Loucy (cell line): ENCODE data around the gene CCDC191.

Experiments used
- H2AFZ ChIP-seq: fragments of 200-600 bp; sonication (generic); 2 replicates; pipeline ENCODE4 v1.6.0; 2016; ENCODE audit warnings: antibody characterized with exemption, mild to moderate bottlenecking, low read length, moderate library complexity
- H3F3A ChIP-seq: fragments of 200-600 bp; 2 replicates; pipeline ENCODE4 v1.6.0; 2016; ENCODE audit warnings: antibody characterized with exemption, low read depth, mild to moderate bottlenecking
- H3K27me3 ChIP-seq: fragments of 200-600 bp; sonication (generic); 2 replicates; pipeline ENCODE4 v1.6.1; 2014; ENCODE audit warnings: low read length, mild to moderate bottlenecking; ENCODE audit not compliant: insufficient read depth, poor library complexity, severe bottlenecking
- H3K36me3 ChIP-seq: fragments of 200-600 bp; sonication (generic); 2 replicates; pipeline ENCODE4 v1.6.1; 2016; ENCODE audit warnings: low read length; ENCODE audit not compliant: insufficient read depth
- H3K4me1 ChIP-seq: fragments of 200-600 bp; sonication (generic); 2 replicates; pipeline ENCODE4 v1.5.1; 2014; ENCODE audit warnings: low read length, mild to moderate bottlenecking; ENCODE audit not compliant: insufficient read depth, poor library complexity, severe bottlenecking
- H3K4me2 ChIP-seq: fragments of 200-600 bp; sonication (generic); 2 replicates; pipeline ENCODE4 v1.6.0; 2014; ENCODE audit warnings: antibody characterized with exemption, low read length, low read depth, mild to moderate bottlenecking; ENCODE audit not compliant: poor library complexity, severe bottlenecking
- H3K4me3 ChIP-seq: fragments of 200-600 bp; sonication (generic); 2 replicates; pipeline ENCODE4 v1.5.1; 2014; ENCODE audit warnings: low read length, mild to moderate bottlenecking, mixed read lengths; ENCODE audit not compliant: poor library complexity, severe bottlenecking
- H3K79me2 ChIP-seq: fragments of 200-600 bp; sonication (generic); 2 replicates; pipeline ENCODE4 v1.6.1; 2014; ENCODE audit warnings: low read length; ENCODE audit not compliant: insufficient read depth
- H3K9ac ChIP-seq: fragments of 200-600 bp; sonication (generic); 2 replicates; pipeline ENCODE4 v1.6.0; 2014; ENCODE audit warnings: mild to moderate bottlenecking, low read depth, low read length, moderate library complexity; ENCODE audit not compliant: poor library complexity, severe bottlenecking
- H3K9me2 ChIP-seq: fragments of 200-600 bp; sonication (generic); replicated peaks from 2 replicates; pipeline ENCODE4 v1.6.1; 2016; ENCODE audit warnings: low read depth, low read length, mixed read lengths
- H3K9me3 ChIP-seq: fragments of 200-600 bp; sonication (generic); 2 replicates; pipeline ENCODE4 v1.6.1; 2014; ENCODE audit warnings: mild to moderate bottlenecking, antibody characterized with exemption, low read length, low read depth; ENCODE audit not compliant: insufficient read depth
- H4K20me1 ChIP-seq: fragments of 200-600 bp; sonication (generic); 2 replicates; pipeline ENCODE4 v1.6.0; 2014; ENCODE audit warnings: antibody characterized with exemption, low read length, mild to moderate bottlenecking; ENCODE audit not compliant: insufficient read depth, poor library complexity, severe bottlenecking
- EZH2phosphoT487 ChIP-seq: fragments of 200-600 bp; IDR thresholded peaks from 2 replicates; pipeline ENCODE4 v1.6.1; 2018; ENCODE audit warnings: antibody characterized with exemption, mild to moderate bottlenecking, moderate library complexity, borderline replicate concordance
- TF ChIP-seq, protein P1 (sequence below): fragments of 200-600 bp; sonication (generic); conservative IDR thresholded peaks from 2 replicates; pipeline ENCODE4 v1.5.1; 2014; ENCODE audit warnings: mild to moderate bottlenecking, antibody characterized with exemption, low read length

CCDC191 gene

DNA sequence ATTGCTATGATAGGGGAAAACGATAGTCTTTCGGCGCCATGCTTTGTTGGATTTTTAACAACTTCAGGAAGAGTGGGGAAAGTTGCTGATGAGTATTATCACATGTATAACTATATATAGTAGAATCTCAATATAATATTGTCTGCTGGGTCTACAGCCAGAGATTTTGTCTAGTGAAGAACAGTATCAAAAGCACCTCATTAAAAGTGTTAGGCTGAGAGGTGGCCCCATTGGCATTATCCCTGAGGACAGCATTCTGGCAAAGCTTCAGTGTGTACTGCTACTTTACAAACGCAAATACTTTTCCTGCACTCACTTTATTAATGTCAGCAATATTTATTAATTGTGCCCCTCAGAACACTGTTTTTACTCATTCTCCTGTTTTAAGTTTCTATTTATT lies 12.0 kb upstream of the CCDC191 start:
- H3K79me2 ChIP-seq: peaks cover 6% of the 10 kb centered on the region
- TF ChIP-seq, protein P1, sequence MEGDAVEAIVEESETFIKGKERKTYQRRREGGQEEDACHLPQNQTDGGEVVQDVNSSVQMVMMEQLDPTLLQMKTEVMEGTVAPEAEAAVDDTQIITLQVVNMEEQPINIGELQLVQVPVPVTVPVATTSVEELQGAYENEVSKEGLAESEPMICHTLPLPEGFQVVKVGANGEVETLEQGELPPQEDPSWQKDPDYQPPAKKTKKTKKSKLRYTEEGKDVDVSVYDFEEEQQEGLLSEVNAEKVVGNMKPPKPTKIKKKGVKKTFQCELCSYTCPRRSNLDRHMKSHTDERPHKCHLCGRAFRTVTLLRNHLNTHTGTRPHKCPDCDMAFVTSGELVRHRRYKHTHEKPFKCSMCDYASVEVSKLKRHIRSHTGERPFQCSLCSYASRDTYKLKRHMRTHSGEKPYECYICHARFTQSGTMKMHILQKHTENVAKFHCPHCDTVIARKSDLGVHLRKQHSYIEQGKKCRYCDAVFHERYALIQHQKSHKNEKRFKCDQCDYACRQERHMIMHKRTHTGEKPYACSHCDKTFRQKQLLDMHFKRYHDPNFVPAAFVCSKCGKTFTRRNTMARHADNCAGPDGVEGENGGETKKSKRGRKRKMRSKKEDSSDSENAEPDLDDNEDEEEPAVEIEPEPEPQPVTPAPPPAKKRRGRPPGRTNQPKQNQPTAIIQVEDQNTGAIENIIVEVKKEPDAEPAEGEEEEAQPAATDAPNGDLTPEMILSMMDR: no peak
- TF ChIP-seq EZH2phosphoT487: no peak
- H3K9me2 ChIP-seq: no peaks in the 10 kb centered on the region
- H3K4me2 ChIP-seq: no peak overlapping the region
- H4K20me1 ChIP-seq: no peaks in the 10 kb centered on the region
- no peaks in the 10 kb centered on the region for H3F3A ChIP-seq
- no peak overlapping the region for H3K9ac ChIP-seq
- H3K4me3 ChIP-seq: no peak overlapping the region
- H3K36me3 ChIP-seq: peaks cover 65% of the 10 kb centered on the region; the same call in 1 of the 2 replicates
- no peaks in the 10 kb centered on the region for H3K27me3 ChIP-seq
- no peaks in the 10 kb centered on the region for H3K9me3 ChIP-seq
- no peak overlapping the region for H2AFZ ChIP-seq
- H3K4me1 ChIP-seq: no peaks in the 10 kb centered on the region

DNA sequence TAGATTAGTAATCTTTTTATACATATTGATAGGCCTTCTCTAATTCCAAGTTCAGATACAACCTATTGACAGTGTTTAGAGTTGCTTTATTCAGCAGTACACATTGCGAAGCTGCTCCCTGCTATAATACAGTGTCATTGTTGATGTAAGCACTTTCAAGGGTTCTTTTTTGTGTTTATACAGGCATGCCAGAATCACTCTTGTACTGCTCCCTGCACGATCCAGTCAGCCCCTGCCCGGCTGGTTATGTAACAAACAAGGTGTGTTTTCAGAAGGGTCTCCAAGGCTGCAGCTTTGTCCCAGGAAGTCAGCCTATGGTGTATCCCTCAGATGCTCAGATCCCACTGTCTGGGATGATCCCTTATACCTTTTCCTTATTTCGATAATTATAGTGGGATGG lies 11.5 kb upstream of the CCDC191 start:
- H3K27me3 ChIP-seq: no peaks in the 10 kb centered on the region
- H3K4me1 ChIP-seq: peaks cover 3% of the 10 kb centered on the region
- H3K4me3 ChIP-seq: no peak overlapping the region
- no peak overlapping the region for H2AFZ ChIP-seq
- no peaks in the 10 kb centered on the region for H3K9me2 ChIP-seq
- no peak for TF ChIP-seq EZH2phosphoT487
- TF ChIP-seq, protein P1: no peak
- H3K9me3 ChIP-seq: no peaks in the 10 kb centered on the region
- no peaks in the 10 kb centered on the region for H3F3A ChIP-seq
- H3K36me3 ChIP-seq: peaks cover 60% of the 10 kb centered on the region; the same call in 1 of the 2 replicates
- H3K79me2 ChIP-seq: peaks cover 6% of the 10 kb centered on the region
- H4K20me1 ChIP-seq: no peaks in the 10 kb centered on the region
- H3K4me2 ChIP-seq: no peak overlapping the region
- H3K9ac ChIP-seq: no peak overlapping the region

DNA sequence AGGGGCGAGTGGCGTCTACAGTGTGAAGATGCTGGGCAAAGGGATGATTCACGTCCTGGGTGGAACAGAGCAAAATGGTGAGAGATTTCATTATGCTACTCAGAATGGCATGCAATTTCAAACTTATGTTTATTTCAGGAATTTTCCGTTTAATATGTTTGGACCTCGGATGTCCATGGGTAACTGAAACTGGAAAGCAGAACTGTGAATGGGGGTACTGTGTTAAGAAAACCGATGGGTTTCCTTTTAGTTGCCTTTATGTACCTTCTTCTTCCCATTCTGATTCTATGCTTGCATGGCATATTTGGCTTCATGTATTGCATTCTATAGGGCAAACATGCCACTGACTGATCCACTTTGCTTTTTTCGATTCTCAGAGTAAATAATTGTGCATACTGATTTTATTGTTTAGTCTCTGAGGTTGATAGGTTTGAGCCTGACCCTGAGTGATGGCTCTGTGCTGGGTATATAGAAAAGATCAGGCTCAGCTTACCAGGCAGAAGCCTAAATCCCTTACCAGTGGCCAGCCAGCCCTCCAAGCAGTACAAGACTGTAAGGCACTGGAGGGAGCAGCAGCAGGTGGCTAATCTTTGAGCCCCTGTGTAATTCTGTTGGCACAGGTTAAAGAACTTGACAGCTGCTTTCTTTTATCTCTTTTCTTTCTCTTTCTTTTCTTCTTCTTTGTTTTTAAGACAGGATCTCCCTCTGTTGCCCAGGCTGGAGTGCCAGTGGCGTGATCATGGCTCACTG lies 4.8 kb upstream of the CCDC191 start:
- no peaks in the 10 kb centered on the region for H3K27me3 ChIP-seq
- H3K9ac ChIP-seq: no peak overlapping the region
- peaks cover 61% of the 10 kb centered on the region for H3K79me2 ChIP-seq
- no peak overlapping the region for H3K4me3 ChIP-seq
- H4K20me1 ChIP-seq: no peaks in the 10 kb centered on the region
- H2AFZ ChIP-seq: no peak overlapping the region
- H3K36me3 ChIP-seq: peaks cover 4% of the 10 kb centered on the region; the same call in 1 of the 2 replicates
- H3F3A ChIP-seq: no peaks in the 10 kb centered on the region
- peak overlapping the region; percentile 93 for H3K4me2 ChIP-seq
- peaks cover 37% of the 10 kb centered on the region for H3K4me1 ChIP-seq
- H3K9me2 ChIP-seq: no peaks in the 10 kb centered on the region
- TF ChIP-seq EZH2phosphoT487: no peak
- TF ChIP-seq, protein P1: no peak
- no peaks in the 10 kb centered on the region for H3K9me3 ChIP-seq
